GM18505 (cell line): ENCODE measurements around the gene DPCD.

Experiments used
- ATAC-seq: cut with Tn5 transposase; IDR thresholded peaks from one replicate; pipeline ENCODE4 v1.9.1; 2021; ENCODE audit not compliant: unreplicated experiment
- POLR2A ChIP-seq: IDR thresholded peaks from 4 replicates; pipeline ENCODE4 v1.6.1; 2011; ENCODE audit warnings: borderline replicate concordance; ENCODE audit not compliant: insufficient read depth, insufficient read length; ENCODE audit errors: extremely low read depth

Gene DPCD

DNA sequence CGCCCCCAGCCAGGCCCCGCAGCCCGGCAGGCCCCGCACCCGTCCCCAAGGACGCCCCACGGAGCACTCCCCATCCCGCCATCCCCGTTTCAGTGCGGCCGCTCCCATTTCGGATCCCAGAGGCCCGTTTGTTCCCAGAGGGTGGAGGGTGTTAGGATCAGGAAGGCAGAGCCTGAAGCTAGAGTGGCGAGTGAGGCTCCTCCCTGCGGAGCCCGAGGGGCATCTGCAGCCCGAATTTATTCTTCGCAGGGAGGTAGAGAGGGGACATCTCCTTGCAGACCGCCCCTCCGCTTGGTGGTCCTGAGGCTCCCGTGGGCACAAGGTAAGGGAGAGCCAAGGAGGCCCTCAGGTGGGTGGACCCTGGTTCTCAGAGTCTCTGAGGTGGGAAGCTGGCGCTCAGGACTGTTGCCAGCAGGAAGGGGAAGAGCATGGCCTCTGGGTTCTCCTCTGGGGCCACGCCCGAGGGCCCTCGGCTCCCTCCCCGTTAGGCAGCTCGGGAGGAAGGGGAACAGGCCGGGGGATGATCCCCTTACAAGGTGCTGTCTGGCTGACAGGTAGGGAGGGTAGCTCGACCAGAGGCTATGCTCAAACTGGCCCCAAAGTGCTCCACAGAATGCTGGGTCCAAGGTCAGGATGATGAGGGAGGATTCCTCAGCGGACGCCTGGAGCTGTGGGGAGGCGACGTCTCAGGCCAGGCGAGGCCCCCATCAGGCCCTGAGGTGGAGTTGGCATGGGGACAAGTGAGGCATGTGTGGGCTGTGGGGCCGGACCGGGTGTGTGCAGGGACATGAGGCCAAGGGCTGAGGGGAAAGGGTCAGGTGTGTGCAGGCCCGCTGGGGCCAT is 17.5 kb upstream of the DPCD start:
- TF ChIP-seq POLR2A, result peak; percentile 17
- ATAC-seq, result no peak

DNA sequence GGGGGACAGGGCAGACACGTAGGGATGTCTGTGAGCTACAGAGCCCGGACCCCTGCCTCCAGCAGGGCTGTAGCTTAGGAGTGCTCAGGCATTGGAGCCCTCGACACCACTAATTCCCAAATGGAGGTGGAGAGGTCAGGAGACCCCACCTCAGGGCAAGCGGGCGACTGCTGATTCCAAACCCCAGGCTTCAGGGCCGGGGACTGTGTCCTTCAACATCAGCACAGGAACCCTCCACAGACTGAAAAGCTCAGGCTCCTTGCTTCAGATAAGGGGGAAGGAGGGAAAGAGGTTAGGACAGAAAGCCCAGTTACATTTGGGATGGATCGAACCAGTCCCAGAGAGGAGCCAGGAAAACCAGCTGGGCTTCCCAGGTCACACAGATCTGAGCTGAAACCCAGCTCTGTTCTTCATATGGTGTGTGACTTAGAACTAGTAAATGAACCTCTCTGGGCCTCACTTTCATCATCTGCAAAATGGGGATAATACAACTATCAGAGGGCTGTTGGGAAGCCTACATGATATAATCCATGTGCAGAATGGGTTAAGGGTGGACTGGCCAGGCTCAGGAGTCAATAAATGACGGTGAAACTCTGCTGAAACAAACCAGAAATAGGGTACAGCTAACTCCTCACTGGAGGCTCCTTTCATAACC is 16.7 kb upstream of the DPCD start:
- no peak for ATAC-seq
- TF ChIP-seq POLR2A, result no peak

DNA sequence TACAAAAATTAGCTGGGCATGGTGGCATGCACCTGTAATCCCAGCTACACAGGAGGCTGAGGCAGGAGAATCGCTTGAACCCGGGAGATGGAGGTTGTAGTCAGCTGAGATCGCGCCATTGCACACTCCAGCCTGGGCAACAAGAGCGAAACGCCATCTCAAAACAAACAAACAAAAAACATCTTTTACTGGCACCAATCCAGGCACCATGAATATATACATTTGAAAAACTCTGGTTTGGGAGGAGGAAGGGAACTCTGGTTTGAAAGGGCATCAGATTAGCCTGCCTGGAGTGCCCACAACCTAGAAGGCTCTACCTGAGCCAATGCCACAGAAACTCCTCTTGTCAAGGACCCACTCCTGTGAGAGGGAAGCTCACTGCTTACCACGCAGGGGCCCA is 16.0 kb upstream of the DPCD start:
- no peak for ATAC-seq
- TF ChIP-seq POLR2A, result no peak

GRCh38 chr10:101572785-101573184 is 15.3 kb upstream of the DPCD start:
- TF ChIP-seq POLR2A, result no peak

DNA sequence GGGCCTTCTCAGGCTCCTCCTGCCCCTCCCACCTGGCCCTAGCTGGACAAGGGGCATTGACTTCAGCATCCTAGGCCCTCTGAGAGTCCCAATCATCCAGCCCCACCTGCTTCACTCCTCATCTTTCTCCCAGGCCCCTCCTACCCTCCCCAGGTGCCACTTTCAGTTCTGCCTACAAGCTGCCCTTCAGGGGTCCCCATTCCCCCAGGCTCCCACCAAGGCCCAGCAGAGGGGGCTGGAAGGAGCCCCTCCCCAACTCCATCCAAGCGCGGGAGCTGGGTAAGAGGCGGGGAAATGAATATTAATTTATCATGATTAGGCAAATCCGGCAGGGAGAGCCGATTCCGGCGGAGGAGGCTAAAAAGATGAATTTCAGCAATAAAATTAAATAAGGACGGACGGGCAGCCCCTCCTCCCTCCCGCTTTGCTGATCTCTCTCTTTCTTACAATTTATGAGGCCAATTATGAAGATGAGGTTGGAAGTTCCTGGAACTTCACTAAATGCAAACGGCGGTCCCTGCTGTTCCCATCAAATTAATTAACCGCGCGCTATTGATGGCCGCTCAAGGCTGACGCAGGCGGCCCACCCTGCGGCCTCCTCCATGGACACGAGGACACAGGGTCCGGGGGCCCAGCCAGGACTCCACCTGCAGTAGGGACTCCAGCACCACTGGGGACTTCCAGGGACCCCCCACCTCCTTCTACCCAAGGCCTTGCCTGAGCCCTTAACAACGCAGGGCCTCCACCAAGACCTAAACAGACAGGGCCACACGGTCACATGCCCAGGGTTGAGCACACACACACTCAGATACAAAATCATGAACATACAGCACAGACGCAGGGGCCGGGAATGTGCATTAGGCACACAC is 14.0 kb upstream of the DPCD start:
- TF ChIP-seq POLR2A, result no peak
- ATAC-seq, result no peak

More at GRCh38 chr10:101572785-101573184, 15.3 kb upstream of the DPCD start:
- no peak for ATAC-seq

GRCh38 chr10:101575091-101575490 is 13.0 kb upstream of the DPCD start:
- ATAC-seq, result no peak
- no peak for TF ChIP-seq POLR2A

DNA sequence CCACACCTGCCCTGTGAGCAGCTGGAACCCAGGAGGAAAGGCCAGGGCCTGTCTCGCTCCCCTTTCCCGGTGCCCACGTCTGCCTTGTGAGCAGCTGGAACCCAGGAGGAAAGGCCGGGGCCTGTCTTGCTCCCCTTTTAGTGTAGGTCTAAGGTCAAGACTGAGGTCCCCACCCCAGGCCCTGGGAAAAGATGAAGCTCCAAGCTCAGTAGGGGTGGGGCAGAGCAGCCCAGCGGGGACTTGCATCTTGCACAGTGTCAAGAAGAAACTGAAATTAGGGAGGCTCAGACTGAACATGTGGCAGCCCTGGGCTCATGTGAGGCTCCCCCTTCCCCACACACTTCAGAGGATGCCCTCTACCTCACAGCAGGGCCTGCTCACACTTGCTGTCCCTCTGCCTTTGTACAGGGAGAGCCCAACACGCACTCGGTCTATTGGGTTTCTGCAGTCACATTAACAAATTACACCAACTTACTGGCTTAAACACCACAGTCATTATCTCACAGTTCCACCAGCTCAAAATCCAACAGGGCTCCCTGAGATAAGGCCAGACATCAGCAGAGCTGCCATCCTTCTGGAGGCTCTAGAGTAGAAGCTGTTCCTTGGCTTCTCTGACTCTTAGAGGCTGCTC is 12.4 kb upstream of the DPCD start:
- no peak for ATAC-seq
- no peak for TF ChIP-seq POLR2A

- no peak for TF ChIP-seq POLR2A
- no peak for ATAC-seq
These were observed 11.8 kb upstream of the DPCD start for GRCh38 chr10:101576211-101576863.

DNA sequence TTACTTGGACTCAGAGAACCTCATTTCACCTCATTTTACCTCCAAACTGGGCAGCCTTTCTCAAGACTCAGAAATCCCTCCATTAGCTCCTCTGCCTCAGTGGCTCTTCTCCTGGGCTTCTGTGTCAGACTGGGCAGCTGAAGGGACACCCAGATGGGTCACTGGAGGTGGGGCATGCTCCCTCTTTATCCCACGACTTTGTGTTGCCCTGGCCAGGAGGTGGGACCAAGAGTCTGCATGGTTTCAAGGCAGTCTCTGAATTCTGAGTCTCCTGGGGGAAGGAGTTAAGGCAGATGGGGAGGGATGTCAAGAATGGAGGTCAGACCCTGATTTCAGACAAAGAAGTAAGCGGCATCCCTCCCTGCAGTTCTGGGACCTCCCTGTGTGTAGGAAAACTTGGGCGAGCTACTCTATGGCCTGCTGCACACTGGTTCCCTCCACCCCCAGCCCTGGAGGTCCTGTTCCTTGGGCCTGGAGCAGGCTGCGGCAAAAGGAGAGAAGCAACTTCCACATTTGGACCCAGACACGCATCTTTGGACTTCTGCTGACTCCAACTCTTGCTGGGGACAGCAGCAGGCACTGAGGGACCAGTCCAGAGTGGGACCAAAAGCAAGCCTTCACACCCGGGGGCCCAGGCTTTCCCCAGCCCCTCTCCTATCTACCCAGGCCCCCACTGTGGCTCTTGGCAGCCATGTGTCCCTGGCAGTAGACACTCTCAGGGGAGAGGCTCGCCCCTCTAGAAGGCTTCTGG is 10.8 kb upstream of the DPCD start:
- no peak for ATAC-seq
- no peak for TF ChIP-seq POLR2A

DNA sequence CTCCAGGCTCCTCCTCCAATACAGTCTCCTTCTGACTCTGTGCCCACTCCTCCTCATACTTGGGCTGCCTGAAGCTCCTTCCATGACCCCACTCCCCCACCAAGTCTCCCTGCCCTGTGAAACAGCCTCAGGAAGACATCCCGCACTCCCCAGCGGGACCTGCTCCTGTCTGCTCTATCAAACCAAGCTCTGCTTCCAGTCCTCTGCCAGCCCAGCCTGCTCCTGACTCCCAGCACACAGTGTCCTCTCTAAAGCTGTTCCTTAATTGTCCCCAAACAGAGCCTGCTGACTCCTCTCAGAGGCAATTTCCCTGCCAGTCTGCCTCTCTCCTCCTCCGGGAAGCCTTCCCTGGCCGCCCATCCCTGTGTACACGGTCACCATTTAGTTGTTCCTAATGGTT is 9.9 kb upstream of the DPCD start:
- no peak for TF ChIP-seq POLR2A
- no peak for ATAC-seq

DNA sequence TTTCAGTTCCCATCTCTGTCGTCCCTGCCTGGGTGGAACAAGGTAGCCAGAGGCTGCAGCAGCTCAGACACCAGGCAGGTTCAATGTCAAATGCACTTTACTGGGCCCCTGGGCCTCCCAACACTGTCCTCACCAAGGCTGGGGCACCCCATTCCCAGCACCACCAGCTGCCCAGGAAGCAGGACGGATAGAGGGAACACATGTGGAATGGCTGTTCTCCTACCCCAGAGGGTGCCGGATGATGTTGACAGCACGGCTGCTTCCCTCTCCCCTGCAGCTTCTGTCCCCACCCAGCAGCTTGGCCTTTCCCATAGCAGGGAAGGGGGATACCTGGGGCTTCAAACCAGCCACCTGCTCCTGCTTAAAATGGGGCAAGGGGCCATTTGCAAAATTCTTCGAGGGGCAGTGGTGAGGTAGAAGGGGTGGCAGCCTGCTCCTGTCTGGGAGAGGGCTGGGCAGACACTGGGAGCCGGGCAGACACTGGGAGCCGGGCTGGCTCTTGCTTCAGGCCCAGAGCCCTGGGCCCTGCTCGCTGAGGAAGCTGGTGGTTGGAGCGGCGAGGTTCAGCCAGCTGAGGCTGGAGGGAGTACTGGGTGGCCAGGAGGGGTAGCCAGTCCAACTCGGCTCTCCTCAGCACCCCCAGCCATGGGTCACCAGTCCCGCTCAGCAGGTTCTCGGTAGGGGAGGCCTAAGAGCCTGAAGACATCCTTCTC is 9.2 kb upstream of the DPCD start:
- TF ChIP-seq POLR2A, result no peak

More for the DNA sequence above, 9.2 kb upstream of the DPCD start:
- no peak for ATAC-seq
